Fibroblast of skin of left biceps (primary cell): ENCODE results near the gene UBE2H.
"Not testable (repeated sequence)": the region's sequence is repeated elsewhere in the genome, so short reads cannot be mapped to it uniquely, and the experiment has no call there.

Experiments used
- DNase-seq, 2 experiments: peaks; one replicate each; pipeline ENCODE4 v3.0.0-alpha.2; 2013; ENCODE audit warnings: low read depth in 2 of 2

The UBE2H gene

DNA sequence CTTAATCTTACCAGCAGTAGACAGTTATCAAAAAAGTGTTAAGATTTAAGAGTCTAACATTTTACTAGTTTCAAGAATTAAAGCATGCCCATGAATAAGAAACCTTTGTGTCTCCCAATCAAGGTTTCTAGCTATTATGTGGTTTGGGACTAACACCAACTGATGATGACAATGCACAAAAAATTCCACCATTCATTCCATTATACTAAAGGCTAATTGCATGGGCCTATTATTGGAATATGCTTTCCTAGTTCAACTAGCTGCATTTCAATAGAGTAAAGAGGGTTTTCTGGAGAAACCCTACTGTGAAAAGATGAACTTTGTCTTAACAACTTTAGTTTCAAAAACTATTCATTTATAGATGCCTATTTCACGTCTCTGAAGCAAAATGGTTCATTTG lies 44.6 kb downstream of the UBE2H start:
- no peak for DNase-seq

DNA sequence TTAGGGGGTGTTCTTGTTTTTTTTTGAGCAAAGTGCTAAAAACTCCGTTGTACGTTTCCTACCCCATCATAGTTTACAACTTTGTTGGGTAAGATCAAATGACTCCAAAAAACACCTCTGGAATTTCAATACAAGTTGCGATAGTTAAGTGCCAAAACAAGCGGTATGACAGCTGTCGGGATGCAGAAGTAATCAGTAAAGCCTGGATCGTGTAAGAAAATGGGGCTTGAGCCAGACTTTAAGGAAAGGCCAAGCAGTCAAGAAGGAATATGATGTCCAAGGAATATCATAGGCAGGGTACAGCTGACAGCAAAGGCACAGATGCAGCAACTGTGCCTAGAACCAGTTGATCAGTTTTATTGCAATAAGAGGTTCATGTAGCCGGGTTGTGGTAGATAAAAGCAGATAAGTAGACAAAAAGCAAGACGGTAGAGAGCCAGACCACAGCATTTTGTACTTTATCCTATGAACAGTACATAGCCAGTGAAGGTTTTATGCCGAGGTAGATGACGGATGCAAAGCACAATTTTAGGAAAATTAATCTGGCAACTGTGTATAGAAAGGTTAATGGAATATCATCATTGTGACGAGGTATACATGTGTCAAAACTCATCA lies 45.5 kb downstream of the UBE2H start:
- DNase-seq: no peak

DNA sequence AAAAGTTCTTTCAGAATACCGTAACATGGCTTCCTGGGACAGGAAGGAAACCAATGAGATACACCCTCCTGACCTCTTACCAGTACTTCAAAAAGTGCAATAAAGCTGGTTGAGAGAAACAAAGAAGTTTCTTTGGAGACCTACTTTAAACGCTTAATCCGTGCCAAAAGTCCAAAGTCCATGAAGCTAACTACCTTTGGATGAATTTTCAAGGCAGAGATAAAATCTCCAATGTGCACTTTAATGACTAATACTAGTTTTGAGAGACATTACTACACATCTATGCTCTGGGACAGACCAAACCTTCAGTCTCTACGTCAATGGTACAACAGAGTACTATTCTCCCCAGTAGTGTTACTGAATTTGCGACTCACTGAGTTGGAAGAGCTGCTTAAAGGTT lies 46.1 kb downstream of the UBE2H start:
- DNase-seq: no peak

DNA sequence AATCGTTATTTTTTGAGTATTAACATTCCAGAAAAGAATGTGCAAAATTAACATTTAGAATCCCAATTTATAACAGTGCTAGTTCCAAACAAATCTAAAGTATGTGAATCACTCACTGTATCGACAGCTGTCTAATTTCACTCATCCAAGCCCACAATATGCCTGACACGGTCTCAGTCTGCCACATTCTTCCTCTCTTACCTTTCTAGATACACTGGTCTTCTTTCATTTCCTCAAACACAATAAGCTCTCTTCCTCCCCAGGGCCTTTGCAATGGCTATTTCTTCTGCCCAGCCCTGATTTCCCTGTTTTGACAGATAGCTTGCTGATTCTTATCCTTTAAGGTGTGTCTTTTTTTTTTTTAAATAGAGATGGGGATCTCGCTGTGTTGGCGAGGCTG lies 48.8 kb downstream of the UBE2H start:
- DNase-seq: no peak

DNA sequence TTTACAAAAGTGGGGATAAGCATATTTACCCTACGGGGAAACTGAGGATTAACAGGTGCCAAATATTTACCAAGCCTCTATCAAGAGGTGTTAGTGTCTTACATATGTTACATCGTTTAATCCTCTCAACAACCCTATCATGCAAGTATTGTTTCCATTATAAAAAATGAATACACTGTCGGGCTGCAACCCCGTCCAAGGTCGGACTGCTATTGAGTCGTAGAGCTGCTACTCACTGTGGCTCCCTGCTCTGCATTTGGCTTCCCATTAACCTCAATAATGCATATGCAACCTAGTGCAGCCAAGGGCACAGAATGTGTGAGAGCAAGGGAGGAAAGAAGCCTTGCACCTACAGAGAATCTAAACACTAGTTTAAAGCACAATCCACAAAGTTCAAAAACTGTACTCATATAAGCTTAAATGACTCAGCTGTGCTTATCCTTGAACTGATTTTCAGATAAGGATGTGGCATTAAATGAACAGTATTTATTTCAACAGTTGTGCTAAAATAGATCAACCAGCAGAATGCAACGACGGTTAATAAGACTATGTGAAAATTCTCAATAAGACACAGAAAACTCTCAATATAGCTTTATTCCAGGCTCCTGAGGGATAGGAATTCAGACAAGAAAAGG lies 49.9 kb downstream of the UBE2H start:
- DNase-seq: no peak

DNA sequence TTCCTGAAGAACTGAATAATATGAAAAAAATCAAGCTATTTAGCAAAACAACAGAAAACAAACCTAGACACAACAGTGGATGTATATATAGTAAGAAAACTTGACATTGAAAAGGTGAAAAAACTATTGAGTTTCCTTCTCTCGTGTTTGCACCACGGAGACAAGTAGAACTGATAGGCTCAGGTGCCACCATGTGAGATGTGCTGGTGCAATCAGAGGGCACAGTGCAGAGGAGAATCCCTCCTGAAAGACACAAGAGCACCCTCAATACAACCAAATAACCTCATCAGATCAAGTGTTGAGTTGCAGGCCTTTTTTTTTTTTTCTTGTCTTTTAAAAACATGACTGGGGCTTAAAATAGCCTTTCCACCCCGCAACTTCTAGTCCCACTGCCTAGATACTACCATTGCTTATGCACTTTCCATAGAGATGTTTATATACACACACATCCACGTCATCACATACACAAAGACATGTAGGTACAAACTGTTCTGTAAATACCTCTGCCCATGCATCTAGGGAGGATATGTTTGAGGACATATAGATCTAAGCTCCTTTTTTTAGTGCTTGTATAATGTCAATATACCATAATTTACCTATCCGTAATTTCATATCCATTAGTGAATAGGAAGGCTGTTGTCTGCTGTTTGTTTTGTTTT lies 54.1 kb downstream of the UBE2H start:
- no peak for DNase-seq

DNA sequence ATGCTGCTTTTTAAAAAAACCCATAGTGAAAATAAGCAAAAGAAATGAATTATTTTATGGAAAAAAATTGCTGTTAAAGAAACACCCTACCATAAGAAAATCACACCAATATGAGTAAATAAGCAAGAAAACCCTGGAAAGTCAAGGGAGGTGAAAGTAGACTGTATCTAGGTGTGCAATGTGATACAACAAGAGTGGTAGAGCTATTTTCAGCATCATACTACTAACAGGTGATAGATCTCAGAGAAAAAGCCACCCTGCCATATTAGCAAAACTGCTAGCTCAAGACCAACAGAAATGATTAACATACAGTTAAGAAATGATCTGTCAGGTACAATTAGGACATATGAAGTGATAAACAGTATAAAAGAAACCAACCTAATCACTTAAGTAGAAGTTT lies 54.8 kb downstream of the UBE2H start:
- DNase-seq: no peak

DNA sequence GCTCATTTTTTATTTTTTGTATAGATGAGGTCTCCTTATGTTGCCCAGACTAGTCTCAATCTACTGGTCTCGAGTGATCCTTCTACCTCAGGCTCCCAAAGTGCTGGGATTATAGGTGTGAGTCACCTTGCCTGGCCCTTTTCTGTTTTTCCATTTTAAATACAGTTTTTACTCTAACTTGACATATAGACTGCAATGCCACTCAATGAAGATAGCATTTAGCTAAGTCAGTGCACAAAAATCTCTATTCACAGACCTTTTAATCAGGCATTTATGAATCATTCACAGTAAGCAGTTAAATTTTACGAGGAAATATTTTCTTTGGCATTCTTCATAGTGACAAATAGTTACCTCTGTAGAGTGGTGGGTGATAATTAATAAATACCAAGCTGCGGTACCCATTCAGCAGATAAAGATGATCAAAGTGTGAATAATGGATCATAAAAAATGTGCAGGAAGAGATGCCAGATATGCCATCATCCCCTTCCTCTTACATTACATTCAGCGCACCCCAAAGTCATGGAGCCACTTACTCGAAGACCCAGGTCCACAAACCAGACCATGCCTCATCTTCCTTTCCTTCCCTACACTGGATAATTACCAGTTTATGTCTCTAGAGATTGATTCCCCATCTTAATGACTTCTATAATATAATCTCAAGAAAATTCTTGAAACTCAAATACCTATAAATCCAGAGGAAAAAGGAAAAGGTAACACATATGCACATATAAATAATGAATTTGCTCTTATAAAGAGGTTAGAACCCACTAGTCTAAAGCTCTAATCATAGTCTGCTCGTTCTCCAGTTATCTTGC lies 56.0 kb downstream of the UBE2H start:
- no peak for DNase-seq

DNA sequence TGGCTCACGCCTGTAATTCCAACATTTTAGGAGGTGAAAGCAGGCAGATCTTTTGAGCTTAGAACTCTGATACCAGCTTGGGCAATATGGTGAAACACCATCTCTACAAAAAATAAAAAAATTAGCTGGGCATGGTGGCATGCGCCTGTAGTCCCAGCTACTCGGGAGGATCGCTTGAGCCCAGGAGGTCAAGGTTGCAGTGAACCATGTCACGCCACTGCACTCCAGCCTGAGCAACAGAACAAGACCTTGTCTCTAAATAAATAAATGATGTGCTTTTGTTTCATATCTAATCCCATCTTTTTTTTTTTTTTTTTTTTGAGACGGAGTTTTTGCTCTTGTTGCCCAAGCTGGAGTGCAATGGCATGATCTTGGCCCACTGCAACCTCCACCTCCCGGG lies 58.6 kb downstream of the UBE2H start:
- not testable (repeated sequence) for DNase-seq

DNA sequence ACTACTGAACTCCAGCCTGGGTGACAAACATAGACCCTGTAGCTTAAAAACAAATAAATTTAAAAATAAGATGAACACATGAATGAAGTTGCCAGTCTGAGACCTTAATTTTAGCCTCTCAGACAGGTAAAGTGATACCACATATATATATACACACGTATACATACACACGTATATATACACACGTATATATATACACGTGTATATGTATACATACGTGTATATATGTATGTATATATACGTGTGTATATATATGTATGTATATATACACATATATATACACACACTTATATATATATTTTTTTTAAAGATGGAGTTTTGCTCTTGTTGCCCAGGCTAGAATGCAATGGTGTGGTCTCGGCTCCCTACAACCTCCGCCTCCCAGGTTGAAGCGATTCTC lies 62.7 kb downstream of the UBE2H start:
- no peak for DNase-seq

DNA sequence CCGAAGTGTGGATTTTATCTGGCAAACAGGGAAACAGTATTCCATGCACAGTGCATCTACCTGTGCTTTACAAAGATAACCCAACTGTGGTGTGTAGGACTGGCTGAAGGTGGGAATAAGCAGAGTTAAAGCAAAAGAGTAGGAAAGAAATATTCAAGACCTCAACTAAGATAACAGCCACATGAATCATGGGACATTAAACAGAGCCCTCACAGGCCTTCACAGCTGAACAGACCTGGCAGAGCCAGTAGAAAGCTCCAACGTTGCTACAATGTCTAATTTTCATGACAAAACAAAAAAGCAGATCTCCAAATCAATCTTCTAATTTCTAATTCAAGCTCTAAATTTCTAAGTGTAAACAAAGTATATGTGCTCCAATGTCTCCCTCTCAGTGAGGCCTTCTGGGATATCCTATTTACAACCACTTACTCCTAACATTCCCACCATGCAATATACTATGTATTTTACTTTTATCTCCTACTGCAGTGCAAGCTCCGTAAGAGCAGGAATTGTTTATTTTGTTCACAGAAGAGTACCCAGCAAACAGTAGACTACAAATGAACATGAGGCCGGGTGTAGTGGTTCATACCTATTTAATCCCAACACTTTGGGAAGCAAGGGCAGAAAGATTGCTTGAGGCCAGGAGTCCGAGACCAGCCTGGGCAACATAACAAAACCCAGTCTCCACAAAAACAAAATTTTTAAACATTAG lies 63.5 kb downstream of the UBE2H start:
- DNase-seq: no peak

DNA sequence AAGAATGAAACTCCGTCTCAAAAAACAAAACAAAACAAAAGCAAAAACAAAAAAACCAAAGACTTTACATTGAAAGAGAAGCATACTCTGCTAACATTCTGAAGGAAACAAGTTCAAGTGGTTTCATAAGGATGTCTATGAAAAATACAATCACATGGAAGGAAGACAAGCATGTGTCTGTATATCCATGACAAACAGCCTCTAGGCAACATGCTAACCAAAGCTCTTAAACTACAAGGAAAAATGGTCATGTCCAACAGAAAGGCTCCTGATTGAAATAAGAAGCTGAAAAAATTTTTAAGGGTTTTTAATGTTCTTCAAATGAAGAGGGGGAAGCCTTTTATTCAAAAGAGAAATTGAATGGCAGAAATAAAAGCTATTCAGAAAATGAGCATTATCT lies 64.9 kb downstream of the UBE2H start:
- DNase-seq: no peak

DNA sequence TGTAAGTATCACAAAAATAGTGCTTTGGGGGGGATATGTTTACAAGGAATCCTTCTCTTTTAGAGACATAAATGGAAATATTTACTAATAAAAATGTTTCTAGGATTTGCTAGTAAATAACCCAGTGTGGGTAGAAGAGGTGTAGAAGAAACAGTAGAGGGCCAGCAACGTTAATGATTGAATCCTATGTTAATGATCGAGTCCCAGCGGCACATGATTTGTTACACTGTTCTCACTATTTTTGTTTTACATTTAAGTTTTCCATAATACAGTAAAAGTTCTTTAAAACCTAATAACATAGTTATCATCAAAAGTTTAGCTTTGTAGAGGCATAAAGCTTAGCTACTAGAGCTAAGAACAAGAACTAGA lies 66.0 kb downstream of the UBE2H start:
- no peak for DNase-seq

DNA sequence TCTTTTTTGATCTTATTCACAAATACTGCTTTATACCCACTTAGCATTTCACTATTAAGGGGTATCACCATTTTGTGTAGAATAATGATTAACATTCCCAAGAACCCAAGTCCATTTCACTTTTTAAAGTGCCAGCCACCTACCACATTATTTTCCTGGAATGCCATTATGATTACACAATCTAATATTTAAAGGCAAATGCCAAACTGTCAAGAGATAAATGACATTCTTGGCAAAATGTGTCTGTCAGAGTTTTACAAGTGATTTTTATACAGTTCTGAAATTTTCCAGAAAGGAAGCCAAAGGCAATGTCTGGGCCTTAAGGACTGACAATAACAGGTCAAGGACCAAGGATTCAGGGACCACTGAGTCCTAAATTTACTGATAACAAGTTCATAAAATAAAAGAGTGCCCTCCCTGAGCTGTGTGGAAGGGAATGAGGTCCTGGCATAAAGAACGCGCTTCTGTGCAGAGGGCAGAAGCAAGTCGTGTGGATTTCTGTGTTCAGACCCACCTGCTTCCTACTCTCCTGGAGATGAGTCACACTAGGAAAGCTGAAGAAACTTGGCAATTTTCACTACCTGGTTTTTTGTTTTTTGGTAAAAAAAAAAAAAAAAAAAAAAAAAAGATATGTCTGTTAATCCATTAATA lies 66.5 kb downstream of the UBE2H start:
- DNase-seq: no peak

DNA sequence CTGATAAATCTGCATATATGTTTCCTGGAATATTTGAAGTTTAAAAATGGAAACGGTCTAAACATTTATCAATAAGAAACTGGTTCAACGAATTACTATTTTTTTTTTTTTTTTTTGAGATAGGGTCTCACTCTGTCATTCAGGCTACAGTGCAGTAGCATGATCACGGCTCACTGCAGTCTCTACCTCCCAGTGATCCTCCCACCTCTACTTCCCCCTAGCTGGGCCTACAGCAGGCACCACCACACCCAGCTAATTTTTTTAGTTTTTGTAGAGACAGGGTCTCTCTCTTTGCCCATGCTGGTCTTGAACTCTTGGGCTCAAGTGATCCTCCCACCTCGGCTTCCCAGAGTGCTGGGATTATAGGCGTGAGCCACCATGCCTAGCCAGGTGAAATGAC lies 68.3 kb downstream of the UBE2H start:
- no peak for DNase-seq

DNA sequence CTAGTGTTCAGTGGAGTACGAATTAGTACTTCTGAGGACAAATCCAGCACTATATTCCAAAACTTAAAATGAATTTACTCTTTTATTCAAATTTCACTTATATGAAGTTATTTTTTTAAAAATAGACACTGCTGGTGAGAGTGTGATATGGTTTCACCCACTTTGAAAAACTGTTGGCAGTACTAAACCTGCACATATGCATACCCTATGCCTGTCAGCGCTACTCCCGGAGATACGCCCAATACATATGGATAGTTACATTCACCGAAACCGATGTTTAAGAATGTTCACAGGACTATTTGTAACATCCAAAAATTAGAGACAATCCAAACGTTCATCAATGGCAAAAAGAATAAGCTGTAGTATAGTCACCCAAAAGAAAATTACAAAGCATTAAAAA lies 69.6 kb downstream of the UBE2H start:
- no peak for DNase-seq

DNA sequence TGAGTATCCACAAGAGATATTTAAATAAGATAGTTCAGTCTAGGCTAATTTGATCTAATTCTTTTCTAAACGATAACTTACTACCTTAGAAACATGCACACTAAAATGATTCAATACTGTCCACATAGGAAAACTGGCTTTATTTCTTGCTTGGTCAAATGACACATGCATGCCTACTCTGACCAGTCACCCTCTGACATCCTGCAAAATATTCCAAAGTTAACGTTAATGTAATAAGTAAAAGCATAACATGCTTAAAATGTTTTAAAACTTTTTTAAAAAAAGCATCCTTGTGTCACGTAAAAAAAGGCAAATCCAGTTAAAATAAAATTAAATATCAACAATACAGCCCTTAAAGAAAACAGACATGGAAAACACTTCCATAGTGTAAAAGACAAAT lies 70.2 kb downstream of the UBE2H start:
- DNase-seq: no peak

DNA sequence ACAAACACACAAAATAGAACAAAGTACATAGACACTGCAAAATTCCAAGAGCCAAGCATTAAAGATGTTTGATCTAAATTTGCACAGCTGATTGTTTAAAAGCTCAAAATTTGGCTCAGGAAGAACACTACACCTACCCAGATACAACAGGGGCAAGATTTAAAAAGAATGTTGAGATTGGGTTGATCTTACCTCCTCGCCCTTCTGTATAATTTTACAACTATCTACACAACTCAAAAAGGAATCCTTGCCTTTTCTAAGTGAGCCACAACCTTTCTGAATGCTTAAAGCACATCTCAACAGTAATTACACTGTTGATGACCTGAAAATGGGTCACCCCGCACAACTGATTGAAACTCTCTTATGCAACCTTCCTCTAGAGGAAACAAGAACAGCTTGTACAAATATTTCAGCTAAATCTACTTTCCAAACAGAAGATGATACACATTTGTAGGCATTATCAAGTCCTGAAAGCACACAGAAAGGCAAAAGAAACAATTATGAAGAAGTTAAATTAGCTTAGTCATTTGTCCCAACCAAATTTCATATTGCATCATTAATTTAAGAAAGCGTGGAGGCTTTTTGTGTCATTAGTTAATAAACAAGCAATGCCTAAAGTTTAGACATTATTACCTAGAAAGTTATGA lies 75.5 kb downstream of the UBE2H start:
- DNase-seq: no peak

DNA sequence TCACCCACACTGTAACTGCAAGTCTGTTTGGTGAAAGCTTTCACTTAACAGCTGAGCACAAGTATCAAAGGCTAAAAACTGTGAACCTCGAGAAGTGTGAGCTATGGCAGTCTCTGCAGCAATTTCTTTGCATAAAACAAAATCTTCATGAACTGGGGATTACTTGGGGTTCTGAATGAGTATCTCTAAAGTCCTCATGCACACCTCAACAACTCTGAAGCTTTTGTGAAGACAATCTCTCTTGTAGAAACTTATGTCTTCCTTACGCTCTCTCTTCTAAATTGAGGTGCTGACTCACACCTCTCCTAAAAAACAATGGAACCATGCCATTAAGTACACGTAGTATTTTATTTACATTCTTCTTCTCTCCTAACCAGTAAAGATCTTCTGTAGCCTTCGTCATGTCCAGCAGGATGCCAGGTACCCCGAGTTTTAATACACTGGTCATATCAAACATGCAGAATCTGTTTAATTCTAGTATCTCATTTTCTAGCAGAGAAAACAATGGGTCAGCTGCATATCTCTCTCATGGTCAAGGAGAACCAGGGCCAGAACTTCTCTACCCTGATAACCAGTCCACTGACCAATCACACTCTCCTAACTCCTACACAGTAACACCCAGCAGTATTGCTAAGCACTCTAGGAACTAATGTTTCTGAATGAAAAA lies 76.9 kb downstream of the UBE2H start:
- DNase-seq: no peak

DNA sequence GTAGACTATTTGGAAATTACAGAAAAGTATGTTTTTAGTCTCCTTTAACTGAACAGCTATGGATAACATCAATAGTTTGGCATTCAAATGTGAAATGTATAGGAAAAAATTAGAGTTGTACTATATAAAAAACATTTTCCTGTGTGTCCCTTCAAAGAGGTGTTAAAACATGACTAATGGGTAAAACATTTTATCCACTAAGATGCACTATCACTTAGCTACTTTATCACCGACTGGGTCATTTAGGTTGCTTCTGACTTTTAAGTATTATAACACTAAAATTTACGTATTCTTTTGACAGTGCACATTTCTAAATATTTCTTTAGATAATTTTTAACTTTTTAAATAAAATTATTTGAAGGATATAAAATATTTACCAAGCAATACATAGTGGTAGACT lies 77.6 kb downstream of the UBE2H start:
- DNase-seq: no peak

DNA sequence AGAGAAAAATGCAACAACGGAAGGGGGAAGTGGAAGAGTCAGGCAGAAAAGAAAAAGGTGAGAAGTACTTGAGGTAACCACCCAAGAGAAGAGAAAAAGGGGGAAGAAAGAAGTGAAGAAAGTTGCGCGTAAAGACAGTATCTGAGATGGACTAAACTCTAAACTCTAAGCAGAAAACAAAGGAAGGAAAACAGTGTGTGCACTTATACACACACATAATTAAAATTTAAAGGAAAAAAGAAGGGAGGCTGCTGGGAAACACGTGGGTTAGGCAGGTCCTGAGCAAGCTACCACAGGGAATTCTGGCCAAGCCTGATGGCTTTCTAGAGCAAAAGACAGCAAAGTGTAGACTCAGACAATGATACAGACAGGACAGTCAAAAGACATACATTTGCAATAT lies 78.0 kb downstream of the UBE2H start:
- no peak for DNase-seq
